ENCODE measurements around the gene MAP3K10. TPM values are rescaled to one million over a fixed set of nuclear protein-coding genes. Genes with fewer than 3 reads are reported as not detected.
A peak's percentile ranks its signal among the peaks of the same experiment; 100 is the strongest.

The MAP3K10 gene
- total RNA-seq, 1 experiment from 2014 or later: 11.8 TPM

DNA sequence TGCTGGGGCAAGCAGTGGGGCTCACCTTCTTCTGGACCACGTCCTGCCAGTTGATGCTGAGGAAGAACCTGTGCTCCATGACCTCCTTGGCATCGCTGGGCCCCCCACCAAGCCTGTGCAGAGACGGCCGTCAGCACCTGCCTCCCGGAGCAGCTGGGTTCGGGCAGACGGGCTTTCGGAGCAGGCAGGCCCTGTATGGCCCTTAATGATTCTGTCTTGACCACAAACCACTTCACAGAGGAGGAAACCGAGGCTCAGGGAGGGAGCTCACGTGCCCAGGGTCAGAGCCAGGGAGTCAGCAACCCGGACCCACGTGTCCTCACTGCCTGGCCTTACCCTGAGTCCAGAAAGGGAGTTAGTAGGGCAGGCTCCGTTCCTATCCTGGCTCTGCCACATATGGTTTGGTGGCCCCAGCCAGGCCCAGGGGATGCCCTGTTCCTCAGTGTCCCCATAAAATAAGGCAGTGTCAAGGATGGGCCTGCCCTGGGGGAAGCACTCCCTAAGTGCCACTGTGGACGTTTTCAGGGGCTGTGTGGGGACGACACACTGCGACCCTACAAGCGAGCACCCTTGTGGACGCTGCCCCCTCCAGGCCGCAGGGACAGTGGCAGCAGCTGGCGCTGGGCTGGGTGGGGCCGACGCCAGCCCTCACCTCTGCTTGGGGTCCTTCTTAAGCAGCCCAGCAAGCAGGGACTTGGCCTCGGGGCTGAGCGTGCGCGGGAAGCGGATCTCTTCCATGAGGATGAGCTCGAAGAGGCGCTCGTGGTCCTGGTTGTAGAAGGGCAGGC is 44.2 kb downstream of the MAP3K10 start:
- Mint-ChIP-seq H3K27me3 (ENCODE audit: insufficient read depth, unreplicated experiment) (no peaks in the 10 kb centered on the region), H3K4me3 (ENCODE audit: unreplicated experiment) (no peak overlapping the region), H3K4me1 (ENCODE audit: low read depth, unreplicated experiment) (no peaks in the 10 kb centered on the region), H3K9me3 (ENCODE audit: unreplicated experiment) (no peaks in the 10 kb centered on the region), H3K27ac (ENCODE audit: unreplicated experiment) (no peak overlapping the region), H3K36me3 (ENCODE audit: insufficient read depth, unreplicated experiment) (peaks cover 10% of the 10 kb centered on the region)
- H3K36me3 ChIP-seq (ENCODE audit: control insufficient read depth, insufficient read depth, low read length): peaks cover 7% of the 10 kb centered on the region
- no peaks in the 10 kb centered on the region for H3K9me3 ChIP-seq
- BruUV-seq (replicated peaks): no TSS peak
- no peak overlapping the region for H3K4me3 ChIP-seq (ENCODE audit: low read depth, low read length)
- TF ChIP-seq, protein P1, sequence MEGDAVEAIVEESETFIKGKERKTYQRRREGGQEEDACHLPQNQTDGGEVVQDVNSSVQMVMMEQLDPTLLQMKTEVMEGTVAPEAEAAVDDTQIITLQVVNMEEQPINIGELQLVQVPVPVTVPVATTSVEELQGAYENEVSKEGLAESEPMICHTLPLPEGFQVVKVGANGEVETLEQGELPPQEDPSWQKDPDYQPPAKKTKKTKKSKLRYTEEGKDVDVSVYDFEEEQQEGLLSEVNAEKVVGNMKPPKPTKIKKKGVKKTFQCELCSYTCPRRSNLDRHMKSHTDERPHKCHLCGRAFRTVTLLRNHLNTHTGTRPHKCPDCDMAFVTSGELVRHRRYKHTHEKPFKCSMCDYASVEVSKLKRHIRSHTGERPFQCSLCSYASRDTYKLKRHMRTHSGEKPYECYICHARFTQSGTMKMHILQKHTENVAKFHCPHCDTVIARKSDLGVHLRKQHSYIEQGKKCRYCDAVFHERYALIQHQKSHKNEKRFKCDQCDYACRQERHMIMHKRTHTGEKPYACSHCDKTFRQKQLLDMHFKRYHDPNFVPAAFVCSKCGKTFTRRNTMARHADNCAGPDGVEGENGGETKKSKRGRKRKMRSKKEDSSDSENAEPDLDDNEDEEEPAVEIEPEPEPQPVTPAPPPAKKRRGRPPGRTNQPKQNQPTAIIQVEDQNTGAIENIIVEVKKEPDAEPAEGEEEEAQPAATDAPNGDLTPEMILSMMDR (IDR thresholded peaks at IDR 0.05; ENCODE audit: insufficient read depth in 1 of 2, low read depth in 1 of 2, low read length in 1 of 2, severe bottlenecking in 1 of 2, unreplicated experiment in 1 of 2): peak in 1 of 2 experiments; percentile 14
- H3K4me1 ChIP-seq: no peaks in the 10 kb centered on the region; the same call in 1 of the 2 replicates
- H3K27me3 ChIP-seq (replicated peaks; ENCODE audit: control insufficient read depth, insufficient read depth, low read length): no peaks in the 10 kb centered on the region
- CTCF ChIA-PET: no interaction called here
- POLR2A ChIA-PET: no interaction called here
- intact Hi-C loops (cut with micrococcal nuclease; ENCODE audit: unreplicated experiment): no loop called here
- no peak for DNase-seq

DNA sequence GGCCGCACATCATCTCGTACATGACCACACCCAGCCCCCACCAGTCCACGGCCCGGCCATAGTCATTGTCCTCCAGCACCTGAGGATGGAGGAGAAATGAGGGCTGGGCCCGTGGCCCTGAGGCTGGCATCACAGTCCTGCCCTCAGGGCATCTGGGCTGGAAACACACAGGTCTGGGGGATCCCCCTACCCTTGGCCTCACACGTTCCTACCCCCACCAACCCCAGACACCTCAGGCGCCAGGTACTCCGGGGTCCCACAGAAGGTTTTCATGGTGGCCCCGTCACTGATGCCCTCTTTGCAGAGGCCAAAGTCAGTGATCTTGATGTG is 44.8 kb downstream of the MAP3K10 start:
- TF ChIP-seq, protein P1 (IDR thresholded peaks at IDR 0.05; ENCODE audit: insufficient read depth in 1 of 2, low read depth in 1 of 2, low read length in 1 of 2, severe bottlenecking in 1 of 2, unreplicated experiment in 1 of 2): no peak
- ChIA-PET CTCF (interaction anchor here (0.6 kb wide), 1 partner anchor 20 kb away, joined by 3 read pairs; no protein-coding TSS in a partner anchor), POLR2A (no interaction called here)
- DNase-seq: no peak
- H3K4me3 Mint-ChIP-seq (ENCODE audit: unreplicated experiment): no peak overlapping the region
- no peaks in the 10 kb centered on the region for H3K4me1 Mint-ChIP-seq (ENCODE audit: low read depth, unreplicated experiment)
- Histone ChIP-seq H3K4me3 (ENCODE audit: low read depth, low read length) (no peak overlapping the region), H3K9me3 (no peaks in the 10 kb centered on the region), H3K27me3 (replicated peaks; ENCODE audit: control insufficient read depth, insufficient read depth, low read length) (no peaks in the 10 kb centered on the region), H3K4me1 (no peaks in the 10 kb centered on the region; the same call in 1 of the 2 replicates), H3K36me3 (ENCODE audit: control insufficient read depth, insufficient read depth, low read length) (peaks cover 7% of the 10 kb centered on the region)
- H3K36me3 Mint-ChIP-seq (ENCODE audit: insufficient read depth, unreplicated experiment): peaks cover 12% of the 10 kb centered on the region
- H3K9me3 Mint-ChIP-seq (ENCODE audit: unreplicated experiment): no peaks in the 10 kb centered on the region
- H3K27ac Mint-ChIP-seq (ENCODE audit: unreplicated experiment): no peak overlapping the region
- no TSS peak for BruUV-seq (replicated peaks)
- intact Hi-C loops (cut with micrococcal nuclease; ENCODE audit: unreplicated experiment): no loop called here
- no peaks in the 10 kb centered on the region for H3K27me3 Mint-ChIP-seq (ENCODE audit: insufficient read depth, unreplicated experiment)

DNA sequence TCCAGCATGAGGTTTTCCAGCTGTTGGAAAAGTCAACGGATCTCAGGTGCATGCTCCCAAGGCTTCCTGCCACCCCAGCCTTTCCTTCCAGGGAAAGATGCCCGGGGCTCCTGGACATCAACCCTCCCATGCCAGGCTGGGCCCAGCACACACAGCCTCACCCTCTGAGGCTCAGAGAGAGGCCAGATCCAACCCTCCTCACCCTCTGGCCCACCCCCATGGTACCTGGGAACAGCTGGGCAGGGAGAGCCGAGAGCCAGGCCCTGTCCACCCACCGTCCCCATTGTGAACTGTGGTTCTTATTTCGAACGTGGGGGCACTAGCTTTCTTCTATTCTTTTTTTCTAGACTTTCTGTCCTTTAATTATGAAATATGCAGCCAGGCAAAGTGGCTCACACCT is 45.1 kb downstream of the MAP3K10 start:
- DNase-seq: no peak
- Histone ChIP-seq H3K36me3 (ENCODE audit: control insufficient read depth, insufficient read depth, low read length) (peaks cover 7% of the 10 kb centered on the region), H3K4me3 (ENCODE audit: low read depth, low read length) (no peak overlapping the region), H3K9me3 (no peaks in the 10 kb centered on the region), H3K4me1 (no peaks in the 10 kb centered on the region; the same call in 1 of the 2 replicates), H3K27me3 (replicated peaks; ENCODE audit: control insufficient read depth, insufficient read depth, low read length) (no peaks in the 10 kb centered on the region)
- Mint-ChIP-seq H3K9me3 (ENCODE audit: unreplicated experiment) (no peaks in the 10 kb centered on the region), H3K4me3 (ENCODE audit: unreplicated experiment) (no peak overlapping the region), H3K27ac (ENCODE audit: unreplicated experiment) (no peak overlapping the region), H3K36me3 (ENCODE audit: insufficient read depth, unreplicated experiment) (peaks cover 15% of the 10 kb centered on the region), H3K27me3 (ENCODE audit: insufficient read depth, unreplicated experiment) (no peaks in the 10 kb centered on the region), H3K4me1 (ENCODE audit: low read depth, unreplicated experiment) (no peaks in the 10 kb centered on the region)
- intact Hi-C loops (cut with micrococcal nuclease; ENCODE audit: unreplicated experiment): no loop called here
- CTCF ChIA-PET: interaction anchor here (0.6 kb wide), 1 partner anchor 21 kb away, joined by 3 read pairs; no protein-coding TSS in a partner anchor
- no TSS peak for BruUV-seq (replicated peaks)
- POLR2A ChIA-PET: no interaction called here
- TF ChIP-seq, protein P1 (IDR thresholded peaks at IDR 0.05; ENCODE audit: insufficient read depth in 1 of 2, low read depth in 1 of 2, low read length in 1 of 2, severe bottlenecking in 1 of 2, unreplicated experiment in 1 of 2): no peak

Data from Caco-2 (cell line).